Measurements from ENCODE around the gene INPP5E. TPM values are rescaled to one million over a fixed set of nuclear protein-coding genes. Genes with fewer than 3 reads are reported as not detected.

INPP5E gene
- total RNA-seq, 1 donor from 2014 or later: 9.8 TPM

DNA sequence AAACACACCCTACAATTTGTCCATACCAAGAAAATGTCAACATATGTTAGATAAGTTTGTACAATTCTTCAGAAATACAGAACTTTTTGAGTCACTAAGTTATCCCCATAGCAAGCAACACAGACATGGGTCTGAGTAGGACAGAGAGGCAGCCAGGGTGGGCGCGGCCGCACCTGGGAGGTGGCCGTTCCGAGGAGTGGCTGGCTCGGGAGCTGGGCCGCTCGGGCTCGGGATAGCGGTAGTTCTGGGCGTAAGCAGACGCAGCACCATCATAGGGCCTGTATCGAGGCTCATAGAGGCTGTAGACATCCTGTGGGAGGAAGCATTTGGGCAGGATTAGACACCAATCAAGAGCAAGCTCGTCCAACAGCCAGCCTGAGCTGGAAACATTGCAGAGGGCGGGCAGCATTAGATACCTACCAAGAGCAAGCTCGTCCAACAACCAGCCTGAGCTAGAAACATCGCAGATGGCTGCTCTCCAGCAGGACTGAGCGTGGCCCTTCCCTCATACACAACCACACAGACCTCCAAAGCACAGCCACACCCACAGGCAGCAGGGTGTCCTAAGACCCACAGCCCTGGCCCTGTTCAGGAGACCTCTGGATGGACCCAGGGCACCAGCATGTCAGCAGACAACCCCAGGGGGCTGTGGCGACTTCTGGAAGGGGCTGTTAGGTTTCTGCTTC is 32.3 kb upstream of the INPP5E start:
- H3K4me1 ChIP-seq: no peaks in the 10 kb centered on the region
- intact Hi-C loops (cut with DNase I): no loop called here
- peaks cover 4 to 93% of the 10 kb centered on the region in 2 donors for H3K36me3 ChIP-seq
- TF ChIP-seq POLR2AphosphoS5 (IDR thresholded peaks at IDR 0.05; ENCODE audit: insufficient read depth in 1 of 2, low read depth in 1 of 2): no peak
- TF ChIP-seq, protein P1, sequence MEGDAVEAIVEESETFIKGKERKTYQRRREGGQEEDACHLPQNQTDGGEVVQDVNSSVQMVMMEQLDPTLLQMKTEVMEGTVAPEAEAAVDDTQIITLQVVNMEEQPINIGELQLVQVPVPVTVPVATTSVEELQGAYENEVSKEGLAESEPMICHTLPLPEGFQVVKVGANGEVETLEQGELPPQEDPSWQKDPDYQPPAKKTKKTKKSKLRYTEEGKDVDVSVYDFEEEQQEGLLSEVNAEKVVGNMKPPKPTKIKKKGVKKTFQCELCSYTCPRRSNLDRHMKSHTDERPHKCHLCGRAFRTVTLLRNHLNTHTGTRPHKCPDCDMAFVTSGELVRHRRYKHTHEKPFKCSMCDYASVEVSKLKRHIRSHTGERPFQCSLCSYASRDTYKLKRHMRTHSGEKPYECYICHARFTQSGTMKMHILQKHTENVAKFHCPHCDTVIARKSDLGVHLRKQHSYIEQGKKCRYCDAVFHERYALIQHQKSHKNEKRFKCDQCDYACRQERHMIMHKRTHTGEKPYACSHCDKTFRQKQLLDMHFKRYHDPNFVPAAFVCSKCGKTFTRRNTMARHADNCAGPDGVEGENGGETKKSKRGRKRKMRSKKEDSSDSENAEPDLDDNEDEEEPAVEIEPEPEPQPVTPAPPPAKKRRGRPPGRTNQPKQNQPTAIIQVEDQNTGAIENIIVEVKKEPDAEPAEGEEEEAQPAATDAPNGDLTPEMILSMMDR (IDR thresholded peaks at IDR 0.05): no peak
- H3K27ac ChIP-seq: no peak overlapping the region
- no peak overlapping the region for H3K4me3 ChIP-seq
- DNase-seq (ENCODE audit: extremely low spot score in 2 of 2): no peak
- no peaks in the 10 kb centered on the region for H3K27me3 ChIP-seq
- no peaks in the 10 kb centered on the region for H3K9me3 ChIP-seq

DNA sequence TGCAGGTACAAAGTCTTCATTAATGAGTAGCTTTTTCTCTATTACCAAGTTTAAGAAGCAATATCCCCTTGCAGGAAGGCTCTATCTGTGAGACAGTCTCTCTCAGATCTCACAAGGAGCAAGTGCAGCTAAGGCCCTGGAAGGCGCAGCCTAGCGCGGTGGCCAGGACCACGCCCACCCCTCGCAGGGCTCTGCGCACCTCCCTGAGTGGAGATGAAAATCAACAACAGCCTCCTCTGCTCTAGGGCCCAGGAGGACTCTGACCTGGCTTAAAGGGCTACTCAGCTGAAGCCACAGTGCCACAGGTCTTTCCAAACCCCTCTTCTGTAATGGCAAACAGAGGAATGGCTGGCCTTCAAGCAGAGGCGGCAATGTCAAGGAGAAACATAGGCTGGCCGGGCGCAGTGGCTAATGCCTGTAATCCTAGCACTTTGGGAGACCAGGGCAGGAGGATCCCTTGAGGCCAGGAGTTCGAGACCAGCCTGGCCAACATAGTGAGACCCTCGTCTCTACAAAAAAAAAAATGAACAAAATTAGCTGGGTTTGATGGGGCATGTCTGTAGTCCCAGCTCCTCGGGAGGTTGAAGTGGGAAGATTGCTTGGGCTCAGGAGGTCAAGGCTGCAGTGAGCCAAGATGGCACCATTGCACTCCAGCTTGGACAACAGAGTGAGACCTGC is 31.3 kb upstream of the INPP5E start:
- peaks cover 7 to 93% of the 10 kb centered on the region in 2 donors for H3K36me3 ChIP-seq
- intact Hi-C loops (cut with DNase I): no loop called here
- no peak for DNase-seq (ENCODE audit: extremely low spot score in 2 of 2)

DNA sequence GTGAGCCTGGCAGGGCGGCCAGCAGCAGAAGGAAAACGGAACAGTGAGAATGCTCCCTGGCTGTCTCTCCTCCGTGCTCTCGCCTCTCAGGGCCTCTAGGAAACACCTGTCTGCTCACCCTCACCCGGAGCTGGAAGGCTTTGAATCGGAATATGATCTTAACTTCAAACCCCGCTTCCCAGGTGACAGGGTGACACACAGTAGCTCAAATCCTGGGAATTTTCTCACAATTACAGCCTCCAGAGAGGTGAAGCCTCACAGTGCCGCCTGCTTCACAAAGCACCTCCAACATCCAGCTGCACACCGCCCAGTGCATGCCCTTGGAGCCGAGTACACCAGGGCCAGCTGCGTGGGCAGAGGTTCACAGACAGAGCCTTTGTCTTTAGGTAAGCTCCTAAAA is 30.7 kb upstream of the INPP5E start:
- TF ChIP-seq, protein P1 (IDR thresholded peaks at IDR 0.05): no peak
- TF ChIP-seq POLR2AphosphoS5 (IDR thresholded peaks at IDR 0.05; ENCODE audit: insufficient read depth in 1 of 2, low read depth in 1 of 2) (no peak), POLR2A (IDR thresholded peaks at IDR 0.05) (no peak)
- Histone ChIP-seq H3K27me3 (no peaks in the 10 kb centered on the region), H3K27ac (no peak overlapping the region), H3K4me3 (no peak overlapping the region), H3K9me3 (no peaks in the 10 kb centered on the region), H3K4me1 (no peaks in the 10 kb centered on the region), H3K36me3 (peaks cover 9 to 93% of the 10 kb centered on the region in 2 donors)
- DNase-seq (ENCODE audit: extremely low spot score in 2 of 2): no peak
- intact Hi-C loops (cut with DNase I): no loop called here

More for the DNA sequence above, 31.3 kb upstream of the INPP5E start:
- no peaks in the 10 kb centered on the region for H3K27me3 ChIP-seq
- H3K4me3 ChIP-seq: no peak overlapping the region
- H3K4me1 ChIP-seq: no peaks in the 10 kb centered on the region
- H3K9me3 ChIP-seq: no peaks in the 10 kb centered on the region
- TF ChIP-seq, protein P1 (IDR thresholded peaks at IDR 0.05): no peak
- TF ChIP-seq POLR2AphosphoS5 (IDR thresholded peaks at IDR 0.05; ENCODE audit: insufficient read depth in 1 of 2, low read depth in 1 of 2): no peak
- no peak for TF ChIP-seq POLR2A (IDR thresholded peaks at IDR 0.05)
- no peak overlapping the region for H3K27ac ChIP-seq

DNA sequence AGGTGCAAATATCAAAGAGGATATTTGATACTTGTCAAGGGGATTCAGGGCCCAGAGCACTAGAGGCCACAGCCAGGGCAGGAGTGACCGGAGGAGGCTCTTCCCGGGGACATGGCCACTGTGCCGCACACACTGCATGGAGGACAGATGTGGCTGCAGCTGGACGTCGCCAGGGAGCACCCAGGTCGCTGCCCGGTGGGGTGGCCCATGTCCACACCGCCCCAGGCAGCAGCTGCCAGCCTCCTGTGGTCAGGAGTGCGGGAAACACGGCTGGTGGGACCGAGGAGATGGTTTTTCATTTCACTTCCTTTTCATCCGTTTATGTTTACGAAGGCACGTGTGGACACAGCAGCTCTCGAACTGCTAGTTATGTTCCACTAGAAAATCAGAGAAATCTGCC is 28.1 kb upstream of the INPP5E start:
- H3K27ac ChIP-seq: no peak overlapping the region
- no peaks in the 10 kb centered on the region for H3K4me1 ChIP-seq
- intact Hi-C loops (cut with DNase I): no loop called here
- no peaks in the 10 kb centered on the region for H3K27me3 ChIP-seq
- TF ChIP-seq, protein P1 (IDR thresholded peaks at IDR 0.05): no peak
- TF ChIP-seq POLR2AphosphoS5 (IDR thresholded peaks at IDR 0.05; ENCODE audit: insufficient read depth in 1 of 2, low read depth in 1 of 2) (no peak), POLR2A (IDR thresholded peaks at IDR 0.05) (no peak)
- H3K4me3 ChIP-seq: no peak overlapping the region
- peaks cover 9 to 93% of the 10 kb centered on the region in 2 donors for H3K36me3 ChIP-seq
- no peaks in the 10 kb centered on the region for H3K9me3 ChIP-seq
- no peak for DNase-seq (ENCODE audit: extremely low spot score in 2 of 2)

DNA sequence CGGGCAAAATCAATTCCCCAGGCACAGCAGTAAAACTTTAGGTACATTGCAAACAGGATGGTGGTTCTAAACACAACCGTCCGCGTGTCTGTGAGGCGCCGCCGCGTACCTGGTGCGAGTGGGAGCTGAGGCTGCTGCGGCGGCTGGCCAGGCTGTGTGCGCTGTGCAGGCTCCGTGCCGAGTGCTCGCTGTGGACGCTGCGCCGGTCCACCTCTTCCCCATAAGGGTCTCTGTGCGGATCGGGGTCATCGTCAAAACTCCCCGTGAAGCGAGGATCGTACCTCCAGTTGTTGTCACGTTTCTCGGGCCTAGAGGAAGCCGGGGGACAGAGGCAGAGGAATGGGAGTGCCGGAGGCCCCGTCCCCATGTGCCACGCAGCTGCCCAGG is 26.5 kb upstream of the INPP5E start:
- Histone ChIP-seq H3K27ac (no peak overlapping the region), H3K36me3 (peaks cover 9 to 96% of the 10 kb centered on the region in 2 donors), H3K9me3 (no peaks in the 10 kb centered on the region), H3K4me1 (no peaks in the 10 kb centered on the region), H3K27me3 (no peaks in the 10 kb centered on the region), H3K4me3 (no peak overlapping the region)
- intact Hi-C loops (cut with DNase I): no loop called here
- TF ChIP-seq, protein P1 (IDR thresholded peaks at IDR 0.05): no peak
- no peak for DNase-seq (ENCODE audit: extremely low spot score in 2 of 2)

All from vagina (tissue), 2 donors.